H54 (cell line): Measurements from ENCODE around the gene CDKN2A.

ENCODE experiments used
- DNase-seq: peaks from one replicate; pipeline ENCODE4 v3.0.0; 2011; ENCODE audit warnings: low spot score, mixed read lengths; ENCODE audit not compliant: insufficient read length
- FAIRE-seq: peaks from 3 replicates; lab custom pipeline; 2011; peaks lifted over from hg19 to GRCh38; lab: Jason Lieb, UNC
- POLR2A ChIP-seq: IDR thresholded peaks from 2 replicates; pipeline ENCODE4 v1.6.1; 2011; ENCODE audit warnings: low read depth, mild to moderate bottlenecking, low read length

CDKN2A gene

GRCh38 chr9:22028394-22028793, 34.2 kb upstream of the CDKN2A start:
- TF ChIP-seq POLR2A, result no peak
- FAIRE-seq (no peak), DNase-seq (no peak)

- no peak for TF ChIP-seq POLR2A
- no peak for DNase-seq
- FAIRE-seq, result no peak
These were observed 32.5 kb upstream of the CDKN2A start for GRCh38 chr9:22026696-22027095.

DNA sequence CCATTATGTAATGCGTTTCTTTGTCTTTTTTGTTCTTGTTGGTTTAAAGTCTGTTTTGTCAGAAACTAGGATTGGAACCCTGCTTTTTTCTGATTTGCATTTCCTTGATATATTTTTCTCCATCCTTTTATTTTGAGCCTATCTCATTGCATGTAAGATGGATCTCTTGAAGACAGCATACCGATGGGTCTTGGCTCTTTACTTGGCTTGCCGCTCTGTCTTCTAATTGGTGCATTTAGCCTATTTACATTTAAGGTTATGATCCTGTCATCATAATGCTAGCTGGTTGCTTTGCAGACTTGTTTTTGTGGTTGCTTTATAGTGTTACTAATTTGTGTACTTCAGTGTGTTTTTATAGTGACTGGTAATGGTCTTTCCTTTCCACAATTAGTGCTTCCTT, 28.2 kb upstream of the CDKN2A start:
- FAIRE-seq (no peak), DNase-seq (no peak)
- TF ChIP-seq POLR2A, result no peak

GRCh38 chr9:22010866-22011625, 16.9 kb upstream of the CDKN2A start:
- no peak for DNase-seq
- no peak for TF ChIP-seq POLR2A
- FAIRE-seq, result no peak

- no peak for DNase-seq
- no peak for TF ChIP-seq POLR2A
- no peak for FAIRE-seq
These were observed 15.3 kb upstream of the CDKN2A start for GRCh38 chr9:22009506-22009867.

- no peak for TF ChIP-seq POLR2A
- no peak for FAIRE-seq
- no peak for DNase-seq
These were observed 14.7 kb upstream of the CDKN2A start, which contains the start of gene CDKN2B for GRCh38 chr9:22008717-22009505. CDKN2B (minus strand) TSS chr9:22009305; CDS start chr9:22008953, 352 bp downstream.

DNA sequence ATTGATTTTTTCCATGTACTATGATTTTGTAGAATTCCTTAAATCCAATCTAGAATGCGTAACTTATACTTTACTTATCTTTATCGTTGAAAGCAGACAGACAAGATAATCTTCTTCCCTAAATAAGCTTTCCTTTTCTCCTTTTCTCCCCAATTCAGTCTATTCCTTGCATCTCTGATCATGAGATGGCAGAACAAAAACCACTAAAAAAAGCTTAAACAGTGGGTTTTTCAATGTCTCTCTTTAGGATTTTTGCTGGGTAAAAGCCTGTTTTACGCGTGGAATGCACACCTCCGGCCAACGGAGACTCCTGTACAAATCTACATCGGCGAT, 14.2 kb upstream of the CDKN2A start:
- FAIRE-seq, result no peak
- no peak for DNase-seq
- no peak for TF ChIP-seq POLR2A

DNA sequence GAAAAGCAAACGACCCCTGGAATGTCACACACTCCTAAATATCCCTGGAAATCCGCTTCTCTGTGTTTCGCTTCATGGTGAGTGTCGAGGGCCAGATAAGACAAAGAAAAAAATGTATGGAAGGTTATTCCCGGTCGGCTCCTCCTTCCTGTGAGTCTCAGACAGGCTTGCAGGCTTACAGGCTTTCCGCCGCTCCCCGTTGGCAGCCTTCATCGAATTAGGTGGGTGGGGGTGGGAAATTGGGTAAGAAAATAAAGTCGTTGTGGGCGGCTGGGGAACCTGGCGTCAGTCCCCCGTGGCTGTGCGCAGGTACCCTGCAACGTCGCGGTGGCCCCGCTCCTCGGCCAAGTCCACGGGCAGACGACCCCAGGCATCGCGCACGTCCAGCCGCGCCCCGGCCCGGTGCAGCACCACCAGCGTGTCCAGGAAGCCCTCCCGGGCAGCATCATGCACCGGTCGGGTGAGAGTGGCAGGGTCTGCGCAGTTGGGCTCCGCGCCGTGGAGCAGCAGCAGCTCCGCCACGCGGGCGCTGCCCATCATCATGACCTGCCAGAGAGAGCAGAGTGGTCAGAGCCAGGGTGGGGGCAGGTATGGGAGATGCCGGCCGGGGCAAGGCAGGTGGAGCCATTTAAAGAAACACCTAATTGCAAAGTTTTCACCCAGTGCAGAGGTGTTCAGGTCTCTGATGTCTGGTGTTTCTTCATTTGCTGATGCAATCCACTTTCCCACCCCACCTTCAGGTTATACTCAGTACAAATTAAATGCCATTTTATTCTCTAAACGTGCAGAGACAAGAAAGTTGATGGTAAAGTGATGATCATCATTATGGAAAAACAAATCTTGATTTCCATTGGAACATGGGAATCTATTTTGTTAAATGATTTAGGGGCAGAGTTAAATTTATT, 11.8 kb upstream of the CDKN2A start:
- TF ChIP-seq POLR2A, result no peak
- DNase-seq, result no peak
- FAIRE-seq, result no peak

DNA sequence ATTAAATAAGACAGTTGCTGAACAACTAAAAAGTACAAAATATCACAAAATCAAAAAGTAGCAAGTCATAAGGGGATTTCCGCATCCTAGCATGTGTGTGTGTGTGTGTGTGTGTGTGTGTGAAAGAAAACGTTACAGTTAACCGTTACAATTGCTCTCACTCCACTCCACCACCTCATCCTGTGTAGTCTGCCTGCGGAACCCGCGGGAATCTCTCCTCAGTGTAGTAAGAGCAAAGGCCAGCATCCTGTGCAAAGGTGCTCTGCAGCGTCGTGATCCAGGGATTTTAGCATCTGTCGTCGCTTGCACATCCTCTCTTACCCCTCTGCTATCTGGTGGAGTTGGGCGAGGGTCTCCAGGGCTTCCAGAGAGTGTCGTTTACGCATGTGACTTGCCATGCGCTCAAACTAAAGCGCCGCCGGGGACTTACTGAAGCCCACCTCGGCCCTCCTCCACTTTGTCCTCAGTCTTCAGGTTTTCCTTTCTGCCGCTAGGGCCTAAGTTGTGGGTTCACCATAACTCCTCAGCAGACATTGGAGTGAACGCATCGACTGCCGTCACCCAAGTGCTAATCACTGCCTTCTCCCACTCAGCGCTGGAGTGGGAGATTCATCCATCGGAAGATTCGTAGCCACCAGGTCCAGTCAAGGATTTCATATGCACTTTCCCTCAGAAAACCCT, 11.0 kb upstream of the CDKN2A start:
- DNase-seq, result no peak
- FAIRE-seq, result no peak
- TF ChIP-seq POLR2A, result no peak

DNA sequence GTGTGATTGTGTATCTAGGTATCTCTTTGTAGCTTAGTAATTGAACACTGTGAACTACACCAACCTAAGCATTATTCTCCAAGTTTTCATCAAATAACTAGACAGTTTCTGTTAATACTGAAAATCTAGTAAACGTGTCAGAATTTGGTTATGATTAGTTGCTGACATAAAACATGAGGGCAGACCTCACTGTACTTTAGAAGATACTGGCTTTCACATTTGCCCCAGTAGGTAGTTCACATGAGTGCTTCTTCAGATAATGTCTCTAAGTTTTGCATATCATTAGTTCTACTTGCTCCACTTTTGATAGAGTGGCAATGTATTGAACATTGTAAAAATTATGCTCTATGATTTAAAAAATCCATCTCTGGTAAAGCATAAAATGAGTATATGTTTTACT, 7.8 kb upstream of the CDKN2A start:
- TF ChIP-seq POLR2A, result no peak
- DNase-seq, result no peak
- no peak for FAIRE-seq

DNA sequence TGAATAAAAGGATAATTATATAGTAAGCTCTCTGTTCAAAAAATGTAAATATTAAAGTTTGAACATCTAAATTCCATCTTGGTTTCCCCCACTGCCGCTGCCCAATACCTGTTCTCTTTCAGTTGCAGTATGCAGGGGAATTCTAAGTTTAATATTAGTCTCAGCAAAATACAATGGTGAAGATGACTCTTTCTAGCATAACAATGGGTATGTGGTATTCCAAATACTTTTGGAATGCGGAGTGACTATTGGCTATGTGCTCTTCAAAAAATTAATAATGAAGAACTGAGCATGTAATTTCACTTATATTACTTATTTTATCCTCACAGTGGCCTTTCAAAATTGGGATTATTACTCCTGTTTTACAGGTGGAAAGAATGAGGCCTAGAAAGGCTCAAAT, 3.8 kb upstream of the CDKN2A start:
- no peak for TF ChIP-seq POLR2A
- FAIRE-seq (no peak), DNase-seq (no peak)

GRCh38 chr9:21997480-21997879, 3.3 kb upstream of the CDKN2A start:
- no peak for TF ChIP-seq POLR2A
- DNase-seq (no peak), FAIRE-seq (no peak)

GRCh38 chr9:21996858-21997257, 2.7 kb upstream of the CDKN2A start:
- no peak for FAIRE-seq
- no peak for DNase-seq
- no peak for TF ChIP-seq POLR2A
